ENCODE results near the gene POLR3C.

Gene POLR3C

GRCh38 chr1:145823565-145824498, at the start of gene POLR3C, which contains the start of gene RNF115:
POLR3C (plus strand) TSS chr1:145824200; CDS start chr1:145825777, 1,577 bp downstream.
RNF115 (minus strand) TSS chr1:145824095; CDS start chr1:145823873, 222 bp downstream.
- no peak for TF ChIP-seq CTCF (IDR thresholded peaks at IDR 0.05; ENCODE audit: low read depth, low read length, missing control alignments)
- H3K4me3 ChIP-seq (ENCODE audit: low read depth, low read length) = peak within 1 kb of the TSS; percentile 79
- peak; percentile 68 for DNase-seq (ENCODE audit: low read depth)

DNA sequence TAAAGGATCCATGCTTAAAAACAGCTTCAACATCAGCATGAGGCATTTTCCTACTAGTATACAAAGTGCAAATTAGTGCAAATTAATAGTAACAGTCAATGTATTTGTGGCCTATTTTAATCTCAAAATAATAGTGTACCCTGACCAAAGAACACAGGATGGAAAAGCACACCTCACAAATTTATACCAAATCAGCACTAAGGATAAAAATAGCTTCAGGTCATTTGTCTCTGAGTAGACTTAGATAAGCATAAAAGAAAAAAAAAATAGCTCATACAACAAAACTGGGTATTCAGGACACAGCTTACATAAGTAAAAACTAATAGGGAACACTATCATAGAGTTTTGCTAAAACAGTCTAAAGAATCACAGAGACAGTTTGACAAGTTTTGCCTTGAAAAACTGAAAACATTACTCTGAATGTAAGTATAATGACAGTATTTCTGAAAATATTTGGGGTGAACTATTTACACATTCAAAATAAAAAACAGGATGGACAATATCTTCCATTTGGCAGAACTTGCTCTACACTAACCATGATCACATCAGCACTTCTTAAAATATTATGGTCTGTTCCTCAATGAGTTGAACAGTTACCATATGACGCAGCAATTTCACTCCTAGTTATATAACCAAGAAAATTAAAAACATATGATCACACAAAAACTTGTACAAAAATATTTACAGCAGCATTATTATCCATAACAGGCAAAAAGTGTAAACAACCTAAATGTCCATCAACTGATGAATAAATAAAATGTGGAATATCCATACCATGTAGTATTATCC, 46.4 kb upstream of the POLR3C start:
- no peak for TF ChIP-seq CTCF (IDR thresholded peaks at IDR 0.05; ENCODE audit: low read depth, low read length, missing control alignments)
- H3K4me3 ChIP-seq (ENCODE audit: low read depth, low read length) = no peak overlapping the region
- no peak for DNase-seq (ENCODE audit: low read depth)

GRCh38 chr1:145778146-145778540, 45.9 kb upstream of the POLR3C start:
- no peak for DNase-seq (ENCODE audit: low read depth)
- no peak overlapping the region for H3K4me3 ChIP-seq (ENCODE audit: low read depth, low read length)
- no peak for TF ChIP-seq CTCF (IDR thresholded peaks at IDR 0.05; ENCODE audit: low read depth, low read length, missing control alignments)

GRCh38 chr1:145782272-145783099, 41.5 kb upstream of the POLR3C start:
- DNase-seq (ENCODE audit: low read depth) = no peak
- TF ChIP-seq CTCF (IDR thresholded peaks at IDR 0.05; ENCODE audit: low read depth, low read length, missing control alignments) = no peak

GRCh38 chr1:145784409-145784808, 39.6 kb upstream of the POLR3C start:
- no peak for TF ChIP-seq CTCF (IDR thresholded peaks at IDR 0.05; ENCODE audit: low read depth, low read length, missing control alignments)
- H3K4me3 ChIP-seq (ENCODE audit: low read depth, low read length) = no peak overlapping the region
- no peak for DNase-seq (ENCODE audit: low read depth)

More at GRCh38 chr1:145782272-145783099, 41.5 kb upstream of the POLR3C start:
- no peak overlapping the region for H3K4me3 ChIP-seq (ENCODE audit: low read depth, low read length)

GRCh38 chr1:145785547-145785946, 38.5 kb upstream of the POLR3C start:
- no peak overlapping the region for H3K4me3 ChIP-seq (ENCODE audit: low read depth, low read length)
- no peak for TF ChIP-seq CTCF (IDR thresholded peaks at IDR 0.05; ENCODE audit: low read depth, low read length, missing control alignments)
- no peak for DNase-seq (ENCODE audit: low read depth)

All from GM12864 (cell line).